Type B pancreatic cell (in vitro differentiated cells): ENCODE results near the gene PPY. TPM values are rescaled to one million over a fixed set of nuclear protein-coding genes. Genes with fewer than 3 reads are reported as not detected.

ENCODE experiments used
- DNase-seq: peaks from one replicate; pipeline ENCODE4 v3.0.0; 2021; ENCODE audit warnings: mixed read lengths; ENCODE audit not compliant: unreplicated experiment; ENCODE audit errors: extremely low spot score
- H3K27ac Mint-ChIP-seq: 2 replicates; pipeline ENCODE4 v1.8.0; 2021; ENCODE audit warnings: mild to moderate bottlenecking, mixed read lengths
- H3K27me3 Mint-ChIP-seq: 2 replicates; pipeline ENCODE4 v1.8.0; 2021; ENCODE audit warnings: mixed read lengths
- H3K36me3 Mint-ChIP-seq: 2 replicates; pipeline ENCODE4 v1.8.0; 2021; ENCODE audit warnings: mixed read lengths
- H3K4me1 Mint-ChIP-seq: one replicate; pipeline ENCODE4 v1.8.0; 2021; ENCODE audit warnings: mixed read lengths; ENCODE audit not compliant: unreplicated experiment
- H3K4me3 Mint-ChIP-seq: 2 replicates; pipeline ENCODE4 v1.8.0; 2021; ENCODE audit warnings: mild to moderate bottlenecking, mixed read lengths
- H3K9me3 Mint-ChIP-seq: 2 replicates; pipeline ENCODE4 v1.8.0; 2021; ENCODE audit warnings: mixed read lengths
- total RNA-seq: library from RNA; stranded (reverse); gene quantifications from 2 replicates; pipeline ENCODE4 v1.2.1, GENCODE V29; 2021; ENCODE audit warnings: low replicate concordance
- TF ChIP-seq, protein P1 (sequence below): fragments of 200-600 bp; sonication (generic); conservative IDR thresholded peaks from 2 replicates; pipeline ENCODE4 v1.5.0; 2021; ENCODE audit warnings: antibody characterized with exemption, mild to moderate bottlenecking

Gene PPY
- total RNA-seq, 1 donor from 2014 or later: 65.9 TPM

DNA sequence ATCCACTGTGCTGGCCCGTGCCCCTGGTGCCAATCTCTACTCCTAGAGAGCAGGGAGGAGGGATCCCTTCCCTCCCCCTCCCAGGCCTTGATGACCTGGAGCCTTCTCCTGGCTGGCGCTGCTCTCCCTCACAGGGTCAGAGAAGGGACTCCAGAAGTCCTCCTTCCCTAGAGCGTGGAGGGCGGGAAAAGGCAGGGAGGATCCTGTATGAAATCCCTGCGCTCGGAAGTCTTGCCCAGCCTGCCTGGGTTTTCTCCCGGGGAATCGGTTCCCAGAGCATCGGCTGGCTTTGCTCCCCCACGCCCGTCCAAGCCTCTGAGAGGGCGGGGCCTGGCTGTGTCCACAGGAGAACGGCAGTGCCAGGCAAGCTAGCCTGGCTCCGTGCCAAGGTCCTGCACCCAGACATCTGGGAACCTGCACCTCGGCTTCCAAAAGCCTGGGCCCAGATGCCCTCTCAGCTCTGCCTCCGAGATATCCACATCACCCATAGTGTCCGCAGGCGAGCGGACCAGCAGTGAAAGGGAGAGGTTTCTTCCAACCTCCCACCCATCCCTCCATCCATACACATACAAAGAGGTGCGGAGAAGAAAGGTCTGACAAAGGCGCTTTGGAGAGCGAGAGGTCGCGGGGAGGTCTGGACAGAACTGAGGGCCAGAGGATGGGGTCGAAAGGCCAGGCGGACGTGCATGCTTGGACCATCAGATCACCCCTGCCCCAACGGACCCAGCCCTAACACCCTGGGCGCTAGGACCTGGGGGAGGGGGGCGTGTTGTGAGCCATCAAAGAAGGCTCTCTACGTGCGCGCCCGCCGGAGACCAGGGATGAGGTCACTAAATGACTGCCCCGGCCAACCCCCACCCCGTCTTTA is 36.1 kb downstream of the PPY start:
- no peak for DNase-seq
- Mint-ChIP-seq H3K27ac (peak overlapping the region; percentile 49), H3K4me1 (peaks cover 24% of the 10 kb centered on the region), H3K9me3 (no peaks in the 10 kb centered on the region), H3K36me3 (no peaks in the 10 kb centered on the region), H3K27me3 (peaks cover 54% of the 10 kb centered on the region), H3K4me3 (peak overlapping the region; percentile 88)
- TF ChIP-seq, protein P1, sequence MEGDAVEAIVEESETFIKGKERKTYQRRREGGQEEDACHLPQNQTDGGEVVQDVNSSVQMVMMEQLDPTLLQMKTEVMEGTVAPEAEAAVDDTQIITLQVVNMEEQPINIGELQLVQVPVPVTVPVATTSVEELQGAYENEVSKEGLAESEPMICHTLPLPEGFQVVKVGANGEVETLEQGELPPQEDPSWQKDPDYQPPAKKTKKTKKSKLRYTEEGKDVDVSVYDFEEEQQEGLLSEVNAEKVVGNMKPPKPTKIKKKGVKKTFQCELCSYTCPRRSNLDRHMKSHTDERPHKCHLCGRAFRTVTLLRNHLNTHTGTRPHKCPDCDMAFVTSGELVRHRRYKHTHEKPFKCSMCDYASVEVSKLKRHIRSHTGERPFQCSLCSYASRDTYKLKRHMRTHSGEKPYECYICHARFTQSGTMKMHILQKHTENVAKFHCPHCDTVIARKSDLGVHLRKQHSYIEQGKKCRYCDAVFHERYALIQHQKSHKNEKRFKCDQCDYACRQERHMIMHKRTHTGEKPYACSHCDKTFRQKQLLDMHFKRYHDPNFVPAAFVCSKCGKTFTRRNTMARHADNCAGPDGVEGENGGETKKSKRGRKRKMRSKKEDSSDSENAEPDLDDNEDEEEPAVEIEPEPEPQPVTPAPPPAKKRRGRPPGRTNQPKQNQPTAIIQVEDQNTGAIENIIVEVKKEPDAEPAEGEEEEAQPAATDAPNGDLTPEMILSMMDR: no peak

DNA sequence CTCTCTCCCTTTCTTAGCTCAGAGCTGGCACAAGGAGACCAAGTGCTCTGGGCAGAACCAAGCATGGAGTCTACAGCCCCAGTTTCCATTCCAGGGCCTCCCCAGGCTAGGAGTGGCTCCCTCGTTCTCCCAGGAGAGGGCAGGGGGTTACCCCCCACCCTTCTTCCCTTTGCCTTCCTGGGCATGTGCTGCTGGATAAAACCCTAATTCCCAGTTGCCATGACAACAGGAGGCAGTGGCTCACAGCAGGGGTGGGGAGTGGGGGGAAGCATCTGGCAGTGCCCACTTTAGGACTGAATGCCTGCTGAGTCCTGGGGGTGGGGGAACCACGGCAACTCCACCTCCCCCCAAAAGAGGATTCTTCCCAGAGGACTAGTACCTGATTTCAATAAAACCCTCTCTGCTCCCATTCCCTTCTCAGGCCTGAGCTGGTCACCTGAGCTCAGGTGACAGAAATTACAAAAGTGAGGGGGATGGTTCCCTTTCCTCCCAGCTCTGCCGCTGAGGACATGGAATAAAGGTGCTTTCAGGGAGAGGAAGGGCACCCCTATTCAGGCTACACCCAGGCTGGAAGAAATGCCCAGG is 36.8 kb downstream of the PPY start:
- Mint-ChIP-seq H3K27ac (peak overlapping the region; percentile 49), H3K36me3 (no peaks in the 10 kb centered on the region), H3K9me3 (no peaks in the 10 kb centered on the region), H3K27me3 (peaks cover 54% of the 10 kb centered on the region), H3K4me1 (peaks cover 32% of the 10 kb centered on the region), H3K4me3 (peak overlapping the region; percentile 88)
- TF ChIP-seq, protein P1: no peak
- no peak for DNase-seq

DNA sequence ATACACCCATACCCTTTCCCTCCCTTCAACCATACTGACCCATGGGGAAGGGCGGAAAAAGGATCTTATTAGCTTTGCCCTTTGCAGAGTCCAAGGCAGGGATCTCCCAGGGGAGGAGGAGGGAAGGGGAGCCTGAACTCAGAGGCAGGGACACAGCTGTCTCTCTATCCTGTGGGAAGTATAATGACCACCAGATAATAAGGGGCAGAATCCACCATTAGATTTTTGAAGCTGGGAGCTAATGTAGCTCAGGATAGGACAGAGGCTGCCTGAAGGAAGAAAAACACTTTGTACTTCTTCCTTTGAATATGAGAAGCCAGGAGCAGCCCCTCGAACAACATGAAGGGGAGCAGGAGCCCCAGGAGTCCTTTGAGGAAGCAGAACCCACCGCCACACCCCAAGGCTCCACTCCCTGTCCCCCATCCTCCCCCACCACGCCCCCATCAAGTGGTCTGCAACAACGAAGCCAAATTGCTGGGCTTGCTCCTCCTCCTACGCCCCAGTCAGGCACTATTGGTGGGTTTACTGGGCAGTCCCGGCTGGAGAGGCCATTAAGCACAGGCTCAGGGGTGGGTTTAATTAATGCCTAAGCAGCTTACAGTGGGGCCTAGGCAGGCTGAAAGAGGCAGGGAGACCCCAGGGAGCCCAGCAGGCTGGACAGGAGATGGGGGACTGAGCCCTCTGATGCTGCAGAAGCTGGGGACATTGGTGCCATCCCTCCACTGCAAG is 40.3 kb downstream of the PPY start:
- no peak for DNase-seq
- Mint-ChIP-seq H3K27me3 (peaks cover 29% of the 10 kb centered on the region), H3K9me3 (no peaks in the 10 kb centered on the region), H3K27ac (no peak overlapping the region), H3K4me3 (peak overlapping the region; percentile 89), H3K36me3 (no peaks in the 10 kb centered on the region), H3K4me1 (peaks cover 29% of the 10 kb centered on the region)
- TF ChIP-seq, protein P1: no peak

DNA sequence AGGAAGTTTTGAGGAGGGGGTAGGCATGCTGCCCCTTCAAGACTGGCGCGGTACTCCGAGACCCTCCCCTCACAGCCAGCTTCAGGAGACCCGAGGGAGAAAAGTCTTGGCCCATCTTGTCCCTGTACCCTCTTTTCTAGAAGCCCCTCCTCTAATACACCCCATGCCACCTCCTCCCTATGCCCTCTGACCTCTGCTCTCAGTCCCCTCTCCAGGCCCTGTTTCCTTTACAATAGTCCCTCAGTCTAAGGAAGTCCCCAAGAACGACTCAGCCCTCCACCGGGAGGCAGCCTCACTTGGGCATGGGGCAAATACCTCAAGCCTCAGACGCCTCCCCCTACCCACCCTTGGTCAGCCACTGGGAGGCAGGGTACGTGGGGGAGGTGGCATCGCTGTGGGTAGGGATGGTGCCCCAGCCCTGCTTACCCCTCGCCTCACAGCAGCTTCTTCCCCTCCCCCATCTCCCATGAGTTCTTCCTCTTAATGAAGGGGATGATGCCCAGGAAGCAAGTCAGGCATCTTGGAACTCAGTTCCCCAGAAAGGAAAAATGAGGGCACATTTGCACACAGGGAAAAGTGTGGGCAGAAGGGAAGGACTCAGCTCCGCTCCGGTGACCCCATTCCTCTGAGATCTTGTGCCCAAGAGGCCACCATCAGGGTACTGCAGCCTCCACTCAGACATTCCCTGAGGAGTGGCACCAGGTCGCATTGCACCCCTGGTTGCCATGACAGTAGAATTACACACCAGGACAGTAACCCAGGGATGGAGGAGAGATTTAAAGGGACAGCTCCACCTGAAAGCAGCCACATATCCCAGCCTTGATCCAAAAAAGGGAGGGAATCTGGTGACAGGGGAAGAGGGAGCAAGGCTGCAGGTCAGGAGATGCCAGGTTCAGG is 41.2 kb downstream of the PPY start:
- peak overlapping the region; percentile 89 for H3K4me3 Mint-ChIP-seq
- no peaks in the 10 kb centered on the region for H3K9me3 Mint-ChIP-seq
- no peak for DNase-seq
- TF ChIP-seq, protein P1: no peak
- H3K27me3 Mint-ChIP-seq: peaks cover 24% of the 10 kb centered on the region
- H3K4me1 Mint-ChIP-seq: peaks cover 25% of the 10 kb centered on the region
- H3K27ac Mint-ChIP-seq: no peak overlapping the region
- H3K36me3 Mint-ChIP-seq: no peaks in the 10 kb centered on the region
